VCaP (cell line): Measurements from ENCODE around the gene AGBL1.

Experiments used
- H3K27ac ChIP-seq: fragments of 450-650 bp; 2 replicates; pipeline ENCODE4 v1.5.1; 2017
- TF ChIP-seq, protein P1 (sequence below): fragments of 450-650 bp; conservative IDR thresholded peaks from 2 replicates; pipeline ENCODE4 v1.5.1; 2017; ENCODE audit warnings: mild to moderate bottlenecking, moderate library complexity

AGBL1 gene

DNA sequence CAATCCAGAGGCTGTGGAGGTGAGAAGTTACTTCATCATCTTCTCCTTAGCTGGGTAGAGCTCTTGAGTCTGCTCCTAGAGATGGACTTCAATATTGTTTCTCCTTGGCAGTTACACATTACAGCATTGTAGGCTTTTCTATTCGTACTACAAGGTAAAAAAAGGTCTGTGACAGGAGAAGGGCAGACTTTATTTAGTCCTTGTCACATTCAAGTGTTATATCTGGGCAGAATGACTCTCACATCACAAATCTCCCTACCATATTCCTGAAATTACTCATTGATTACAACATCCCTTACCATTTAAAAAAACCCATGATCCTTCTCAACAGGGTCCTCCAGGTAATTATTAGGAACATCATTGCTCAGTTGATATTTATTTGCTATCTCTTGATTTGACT, 75.0 kb downstream of the AGBL1 start:
- TF ChIP-seq, protein P1, sequence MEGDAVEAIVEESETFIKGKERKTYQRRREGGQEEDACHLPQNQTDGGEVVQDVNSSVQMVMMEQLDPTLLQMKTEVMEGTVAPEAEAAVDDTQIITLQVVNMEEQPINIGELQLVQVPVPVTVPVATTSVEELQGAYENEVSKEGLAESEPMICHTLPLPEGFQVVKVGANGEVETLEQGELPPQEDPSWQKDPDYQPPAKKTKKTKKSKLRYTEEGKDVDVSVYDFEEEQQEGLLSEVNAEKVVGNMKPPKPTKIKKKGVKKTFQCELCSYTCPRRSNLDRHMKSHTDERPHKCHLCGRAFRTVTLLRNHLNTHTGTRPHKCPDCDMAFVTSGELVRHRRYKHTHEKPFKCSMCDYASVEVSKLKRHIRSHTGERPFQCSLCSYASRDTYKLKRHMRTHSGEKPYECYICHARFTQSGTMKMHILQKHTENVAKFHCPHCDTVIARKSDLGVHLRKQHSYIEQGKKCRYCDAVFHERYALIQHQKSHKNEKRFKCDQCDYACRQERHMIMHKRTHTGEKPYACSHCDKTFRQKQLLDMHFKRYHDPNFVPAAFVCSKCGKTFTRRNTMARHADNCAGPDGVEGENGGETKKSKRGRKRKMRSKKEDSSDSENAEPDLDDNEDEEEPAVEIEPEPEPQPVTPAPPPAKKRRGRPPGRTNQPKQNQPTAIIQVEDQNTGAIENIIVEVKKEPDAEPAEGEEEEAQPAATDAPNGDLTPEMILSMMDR, result no peak
- H3K27ac ChIP-seq, result no peak overlapping the region

DNA sequence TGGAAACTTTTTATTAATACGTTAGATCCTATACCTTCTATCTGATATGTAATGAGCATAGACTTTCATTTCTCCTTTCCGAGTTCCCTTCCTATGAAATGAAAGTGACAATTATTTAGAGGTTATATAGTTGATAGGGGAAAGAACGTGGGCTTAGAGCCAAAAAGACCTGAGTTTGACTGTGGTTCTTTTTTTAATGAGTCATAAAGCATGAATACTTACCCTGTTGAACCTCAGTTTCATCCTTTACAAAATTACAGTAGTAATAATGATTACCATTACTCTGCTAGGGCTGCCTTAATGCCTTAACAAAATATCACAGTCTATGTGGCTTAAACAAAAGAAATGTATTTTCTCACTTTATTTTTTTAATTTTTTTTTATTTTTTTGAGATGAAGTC, 75.9 kb downstream of the AGBL1 start:
- no peak overlapping the region for H3K27ac ChIP-seq

DNA sequence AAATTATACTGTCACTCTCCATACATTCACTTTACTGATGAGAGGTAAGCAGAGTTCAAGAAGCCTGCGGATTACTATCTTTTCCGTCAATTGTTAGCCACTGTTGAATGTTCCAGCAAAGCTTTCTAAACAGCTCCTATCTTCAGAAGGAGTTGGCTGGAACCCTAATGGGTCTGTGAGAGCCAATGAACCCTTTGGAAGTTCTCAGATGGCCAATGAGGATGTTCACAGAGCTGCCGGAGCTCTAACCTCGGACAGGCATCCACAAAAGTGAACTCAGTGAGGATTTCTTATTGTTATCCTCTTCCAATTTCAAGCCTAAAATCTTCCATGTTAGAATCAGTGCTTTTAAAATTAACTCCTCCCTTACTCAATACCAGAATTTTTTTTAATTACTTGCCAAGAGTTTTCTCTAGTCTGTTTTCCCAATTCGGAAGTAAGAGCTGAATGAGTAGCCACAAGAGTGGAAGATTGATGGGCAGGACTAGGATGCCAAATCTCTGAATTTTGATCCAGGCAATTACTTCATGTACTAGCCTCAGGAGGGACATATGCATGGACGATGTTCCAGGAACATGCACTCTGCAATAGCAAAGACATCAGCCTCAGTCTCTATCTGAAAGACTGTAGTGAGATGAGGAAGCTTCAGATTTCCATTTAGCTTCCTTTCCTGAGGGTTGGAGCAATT, 78.1 kb downstream of the AGBL1 start:
- TF ChIP-seq, protein P1, result no peak
- no peak overlapping the region for H3K27ac ChIP-seq

More for the DNA sequence above, 75.9 kb downstream of the AGBL1 start:
- TF ChIP-seq, protein P1, result no peak

DNA sequence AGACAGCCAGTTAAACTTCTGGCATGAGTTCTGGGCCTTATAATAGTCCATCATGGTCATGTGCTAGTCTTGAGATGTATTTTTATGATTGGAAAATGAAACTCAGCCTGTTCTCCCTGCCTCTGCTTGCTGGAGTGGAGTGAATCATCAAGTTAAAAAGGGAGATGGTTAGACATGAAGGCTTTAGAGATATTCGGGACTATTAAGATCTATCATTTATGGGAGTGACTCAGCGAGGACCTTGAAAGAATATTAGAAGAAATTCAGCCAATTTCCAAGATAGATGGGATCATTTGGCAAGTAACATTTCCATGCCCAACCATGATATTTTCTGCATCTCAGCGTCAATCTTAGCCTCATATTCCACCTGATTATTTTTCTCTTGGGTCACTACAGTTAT, 79.8 kb downstream of the AGBL1 start:
- TF ChIP-seq, protein P1, result no peak

DNA sequence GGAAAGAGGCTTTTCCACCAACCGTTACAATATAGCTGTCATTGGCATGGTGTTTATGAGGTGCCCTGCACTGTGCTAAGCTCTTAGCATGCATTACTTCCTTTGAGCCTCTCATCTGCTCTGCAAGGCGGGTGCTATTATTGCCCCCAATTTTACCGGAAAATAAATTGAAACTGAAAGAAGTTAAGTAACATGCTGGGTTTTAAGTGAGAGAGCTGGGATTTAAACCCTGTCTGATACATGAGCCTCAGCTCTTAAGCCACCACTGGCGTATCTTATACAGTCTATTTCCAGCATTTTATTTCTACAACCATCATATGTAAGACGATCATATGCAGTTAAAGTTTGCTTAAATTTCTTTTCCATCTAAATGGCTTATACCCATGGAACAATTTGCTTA, 81.6 kb downstream of the AGBL1 start:
- TF ChIP-seq, protein P1, result no peak
- H3K27ac ChIP-seq, result no peak overlapping the region

More for the DNA sequence above, 79.8 kb downstream of the AGBL1 start:
- no peak overlapping the region for H3K27ac ChIP-seq

DNA sequence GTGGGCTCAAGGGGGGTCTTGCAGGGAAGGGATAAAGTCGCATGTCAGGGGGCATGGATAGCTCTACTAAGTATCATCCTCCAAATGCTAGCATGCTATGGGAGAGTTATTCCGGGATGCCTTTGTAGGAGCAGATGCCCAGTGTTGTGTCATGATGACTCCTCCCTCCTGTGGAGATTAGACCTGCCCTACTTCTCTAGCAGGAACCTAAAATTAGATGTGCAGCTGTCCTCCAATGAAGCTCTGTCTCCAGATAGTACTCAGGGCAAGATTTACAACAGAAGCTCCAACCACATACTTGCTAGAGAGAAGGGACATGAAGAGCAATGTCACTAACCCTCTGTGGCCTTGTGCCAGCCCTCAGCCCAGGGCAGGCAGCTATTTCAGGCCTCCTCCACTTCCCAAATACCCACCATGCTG, 82.5 kb downstream of the AGBL1 start:
- no peak overlapping the region for H3K27ac ChIP-seq
- TF ChIP-seq, protein P1, result no peak

DNA sequence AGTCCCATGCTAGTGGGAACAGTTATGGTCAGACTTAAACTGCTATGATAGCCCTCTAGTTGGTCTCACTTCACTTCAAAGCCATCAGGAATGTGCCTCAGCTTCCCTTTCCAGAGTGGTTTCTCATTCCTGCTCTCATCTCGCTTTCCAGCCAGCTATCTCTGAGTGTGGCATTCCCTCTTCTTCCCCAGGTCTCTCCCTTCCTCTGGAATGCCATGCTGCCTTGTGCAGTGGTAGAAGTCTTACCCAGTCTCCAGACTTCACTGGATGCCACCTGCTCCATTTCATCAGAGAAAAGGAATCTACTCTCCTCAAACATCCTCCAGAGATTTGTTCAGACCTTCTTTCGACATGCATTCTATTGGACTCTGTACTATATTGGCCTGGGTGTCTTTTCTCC, 83.0 kb downstream of the AGBL1 start:
- TF ChIP-seq, protein P1, result no peak
- H3K27ac ChIP-seq, result no peak overlapping the region
